CD4-positive, alpha-beta memory T cell (primary cell): Measurements from ENCODE around the gene EPHB4. TPM values are rescaled to one million over a fixed set of nuclear protein-coding genes. Genes with fewer than 3 reads are reported as not detected.
A peak's percentile ranks its signal among the peaks of the same experiment; 100 is the strongest.
"Not testable (repeated sequence)": the region's sequence is repeated elsewhere in the genome, so short reads cannot be mapped to it uniquely, and the experiment has no call there.

Experiments used
- CTCF ChIA-PET: fragments of 350-600 bp; sonication (Branson Sonifier 250); formaldehyde crosslinking; loops from one replicate; lab custom pipeline; 2021; ENCODE audit warnings: inconsistent platforms; ENCODE audit not compliant: partially characterized antibody; lab: Charles Lee
- POLR2A ChIA-PET: fragments of 350-600 bp; sonication (Branson Sonifier 250); formaldehyde crosslinking; loops from one replicate; lab custom pipeline; 2021; ENCODE audit not compliant: partially characterized antibody; lab: Charles Lee
- DNase-seq, 5 donors: peaks; one replicate each; pipeline versions ENCODE4 v3.0.0 to v3.0.0-alpha.2; 2020 to 2022; ENCODE audit warnings: mixed read lengths in 1 of 5
- H3K27ac ChIP-seq: one replicate; pipeline ENCODE4 v1.7.0; 2013; ENCODE audit warnings: low read depth, low read length
- H3K27me3 ChIP-seq: 2 replicates; pipeline ENCODE4 v1.7.0; 2013; ENCODE audit warnings: mild to moderate bottlenecking, low read length, moderate library complexity; ENCODE audit not compliant: insufficient read depth
- H3K36me3 ChIP-seq: 2 replicates; pipeline ENCODE4 v1.7.0; 2013; ENCODE audit warnings: mild to moderate bottlenecking, low read length, moderate library complexity; ENCODE audit not compliant: insufficient read depth
- H3K4me1 ChIP-seq: 2 replicates; pipeline ENCODE4 v1.7.0; 2013; ENCODE audit warnings: mild to moderate bottlenecking, low read length, moderate library complexity; ENCODE audit not compliant: insufficient read depth
- H3K4me3 ChIP-seq, 2 donors: one replicate each; pipeline ENCODE4 v1.7.0; 2013; ENCODE audit warnings: low read length in 2 of 2, mild to moderate bottlenecking in 1 of 2
- H3K9me3 ChIP-seq, 2 donors: one replicate each; pipeline ENCODE4 v1.7.0; 2013; ENCODE audit warnings: low read length in 2 of 2, control low read depth in 1 of 2; ENCODE audit not compliant: control insufficient read depth in 1 of 2
- H3K27ac Mint-ChIP-seq, 7 donors: one replicate each; pipeline ENCODE4 v1.8.0; 2020 to 2021; ENCODE audit warnings: mixed read lengths in 7 of 7, mild to moderate bottlenecking in 6 of 7, inconsistent platforms in 3 of 7, moderate library complexity in 3 of 7
- H3K27me3 Mint-ChIP-seq, 2 donors: one replicate each; pipeline ENCODE4 v1.8.0; 2020 to 2021; ENCODE audit warnings: mixed read lengths in 2 of 2
- H3K36me3 Mint-ChIP-seq, 2 donors: one replicate each; pipeline ENCODE4 v1.8.0; 2020 to 2021; ENCODE audit warnings: mixed read lengths in 2 of 2, inconsistent platforms in 1 of 2, mild to moderate bottlenecking in 1 of 2
- H3K4me1 Mint-ChIP-seq, 4 donors: one replicate each; pipeline ENCODE4 v1.8.0; 2020 to 2021; ENCODE audit warnings: mixed read lengths in 4 of 4, mild to moderate bottlenecking in 1 of 4
- H3K4me3 Mint-ChIP-seq, 8 donors: one replicate each; pipeline ENCODE4 v1.8.0; 2020 to 2021; ENCODE audit warnings: mixed read lengths in 8 of 8, mild to moderate bottlenecking in 7 of 8, moderate library complexity in 6 of 8, inconsistent platforms in 3 of 8
- H3K9me3 Mint-ChIP-seq, 8 donors: one replicate each; pipeline ENCODE4 v1.8.0; 2020 to 2021; ENCODE audit warnings: mixed read lengths in 8 of 8, mild to moderate bottlenecking in 5 of 8, inconsistent platforms in 3 of 8, moderate library complexity in 1 of 8
- intact Hi-C: fragments of 100-400 bp; cut with micrococcal nuclease; formaldehyde crosslinking; loops from one replicate; pipeline ENCODE4 v1.15.1; 2023
- polyA plus RNA-seq, 2 donors: library from polyadenylated mRNA; unstranded; fragments of 300-500 nt; fragmentation: Illumina TruSeq; gene quantifications; one replicate each; pipeline ENCODE4 v1.2.3, GENCODE V29; 2021
- total RNA-seq, 2 experiments: library from RNA; stranded (reverse); gene quantifications; one replicate each; pipeline ENCODE4 v1.2.3, GENCODE V29; 2021

The EPHB4 gene
- total and polyA plus RNA-seq, 4 experiments from 2014 or later = 0.08 to 5.2 (median 3.3) TPM; not detected in 1

DNA sequence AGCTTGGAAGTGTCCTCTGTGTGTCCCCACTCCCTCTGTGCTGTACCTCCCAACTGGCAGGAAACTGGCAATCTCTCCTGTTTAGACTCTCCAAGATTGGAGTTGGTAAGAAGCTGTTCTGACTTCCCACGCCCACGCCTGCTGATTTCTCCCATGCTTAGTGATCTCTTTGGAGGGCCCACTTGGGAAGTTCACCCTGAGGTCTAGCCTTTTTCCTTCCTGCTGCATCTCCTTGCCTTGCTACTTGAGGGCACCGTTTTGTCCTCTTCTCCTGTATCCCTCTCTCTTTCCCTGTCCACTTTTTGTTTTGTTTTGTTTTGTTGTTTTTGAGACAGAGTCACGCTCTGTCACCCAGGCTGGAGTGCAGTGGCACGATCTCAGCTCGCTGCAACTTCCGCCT, 58.5 kb downstream of the EPHB4 start:
- H3K27ac Mint-ChIP-seq = peak overlapping the region in 1 of 7 donors; percentile 83
- no peaks in the 10 kb centered on the region for H3K36me3 Mint-ChIP-seq
- Histone ChIP-seq H3K36me3 (no peaks in the 10 kb centered on the region), H3K27me3 (no peaks in the 10 kb centered on the region), H3K4me3 (no peak overlapping the region), H3K9me3 (no peaks in the 10 kb centered on the region), H3K4me1 (no peaks in the 10 kb centered on the region), H3K27ac (no peak overlapping the region)
- H3K4me3 Mint-ChIP-seq = no peak overlapping the region
- intact Hi-C loops = no loop called here
- ChIA-PET CTCF (no interaction called here), POLR2A (no interaction called here)
- peaks cover 0 to 1% (median 0%) of the 10 kb centered on the region in 8 donors for H3K9me3 Mint-ChIP-seq
- no peak for DNase-seq
- H3K4me1 Mint-ChIP-seq = no peaks in the 10 kb centered on the region
- peaks cover 5 to 7% of the 10 kb centered on the region in 2 donors for H3K27me3 Mint-ChIP-seq

DNA sequence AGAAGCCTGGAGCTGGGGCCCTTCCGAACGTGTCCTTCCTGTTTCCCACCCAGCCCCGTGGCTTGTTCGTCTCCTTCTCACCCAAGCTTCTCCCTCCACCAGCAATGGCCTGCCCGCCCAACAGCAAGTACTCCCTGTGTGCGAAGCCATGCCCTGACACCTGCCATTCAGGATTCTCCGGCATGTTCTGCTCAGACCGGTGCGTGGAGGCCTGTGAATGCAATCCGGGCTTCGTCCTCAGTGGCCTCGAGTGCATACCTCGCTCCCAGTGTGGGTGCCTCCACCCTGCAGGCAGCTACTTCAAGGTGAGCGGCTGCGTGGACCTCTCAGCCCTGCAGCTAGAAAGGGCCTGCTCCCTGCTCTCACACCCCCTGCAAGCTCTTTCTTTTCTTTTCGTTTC, 62.1 kb downstream of the EPHB4 start:
- H3K36me3 ChIP-seq = no peaks in the 10 kb centered on the region
- Mint-ChIP-seq H3K4me1 (no peaks in the 10 kb centered on the region), H3K4me3 (no peak overlapping the region), H3K27me3 (peaks cover 7% of the 10 kb centered on the region in 2 donors), H3K36me3 (no peaks in the 10 kb centered on the region), H3K9me3 (peaks cover 0 to 1% (median 0%) of the 10 kb centered on the region in 8 donors), H3K27ac (no peak overlapping the region)
- H3K27ac ChIP-seq = no peak overlapping the region
- no peaks in the 10 kb centered on the region for H3K27me3 ChIP-seq
- no peak for DNase-seq
- no peaks in the 10 kb centered on the region for H3K4me1 ChIP-seq
- H3K9me3 ChIP-seq = no peaks in the 10 kb centered on the region
- POLR2A ChIA-PET = no interaction called here
- CTCF ChIA-PET = no interaction called here
- no peak overlapping the region for H3K4me3 ChIP-seq
- intact Hi-C loops = no loop called here

DNA sequence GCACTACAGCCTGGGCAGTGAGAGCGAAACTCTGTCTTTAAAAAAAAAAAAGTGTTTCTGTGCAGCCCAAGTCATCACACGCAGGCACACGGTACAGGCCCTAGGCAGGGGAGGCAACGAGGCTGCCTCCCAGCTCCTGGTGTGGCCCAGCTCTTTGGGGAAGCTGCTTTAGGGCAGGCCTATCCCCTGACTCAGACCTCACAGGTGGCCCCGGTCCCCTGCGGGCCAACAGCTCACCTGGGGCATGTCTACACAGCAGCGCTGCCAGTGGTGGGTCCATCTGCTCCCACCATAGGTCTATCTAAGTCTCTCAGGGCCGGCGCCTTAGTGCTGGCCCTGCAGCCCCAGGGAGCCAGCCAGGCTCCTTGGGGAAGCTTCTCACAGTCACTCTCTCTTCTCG, 62.5 kb downstream of the EPHB4 start:
- Histone ChIP-seq H3K27me3 (no peaks in the 10 kb centered on the region), H3K36me3 (no peaks in the 10 kb centered on the region), H3K9me3 (no peaks in the 10 kb centered on the region), H3K4me1 (no peaks in the 10 kb centered on the region), H3K4me3 (no peak overlapping the region), H3K27ac (no peak overlapping the region)
- no peak overlapping the region for H3K27ac Mint-ChIP-seq
- no peak for DNase-seq
- ChIA-PET POLR2A (no interaction called here), CTCF (interaction anchor here (0.6 kb wide), 1 partner anchor 73 kb away, joined by 3 read pairs; no protein-coding TSS in a partner anchor)
- H3K36me3 Mint-ChIP-seq = no peaks in the 10 kb centered on the region
- H3K4me3 Mint-ChIP-seq = no peak overlapping the region
- intact Hi-C loops = no loop called here
- peaks cover 0 to 1% (median 0%) of the 10 kb centered on the region in 8 donors for H3K9me3 Mint-ChIP-seq
- H3K4me1 Mint-ChIP-seq = no peaks in the 10 kb centered on the region
- peaks cover 6 to 7% of the 10 kb centered on the region in 2 donors for H3K27me3 Mint-ChIP-seq

DNA sequence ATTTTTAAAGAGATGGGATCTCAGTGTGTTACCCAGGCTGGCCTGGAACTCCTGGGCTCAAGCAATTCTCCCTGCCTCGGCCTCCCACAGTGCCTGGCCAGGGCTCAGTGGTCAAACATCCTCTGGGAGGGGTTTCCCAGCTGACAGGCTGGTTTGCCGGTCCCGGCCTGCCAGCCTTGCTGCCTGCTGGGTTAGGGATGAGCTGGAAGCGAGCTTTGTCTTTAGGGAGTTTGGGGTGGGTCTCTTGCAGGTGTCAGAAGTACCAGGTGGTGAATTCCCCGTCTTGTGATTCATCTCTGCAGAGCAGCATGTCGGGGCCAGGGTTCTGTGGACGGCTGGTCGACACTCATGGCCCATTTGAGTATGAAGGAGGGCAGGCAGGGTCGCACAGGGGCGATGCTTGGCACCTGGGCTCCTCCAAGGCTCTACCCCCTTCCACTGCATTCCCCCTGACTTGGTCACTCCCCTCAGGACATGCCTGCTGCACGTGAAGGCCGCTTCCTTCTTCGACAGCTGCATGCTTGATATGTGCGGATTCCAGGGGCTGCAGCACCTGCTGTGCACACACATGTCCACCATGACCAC, 63.7 kb downstream of the EPHB4 start:
- ChIA-PET POLR2A (no interaction called here), CTCF (no interaction called here)
- H3K27me3 ChIP-seq = no peaks in the 10 kb centered on the region
- no peak overlapping the region for H3K27ac Mint-ChIP-seq
- no peaks in the 10 kb centered on the region for H3K36me3 ChIP-seq
- H3K36me3 Mint-ChIP-seq = no peaks in the 10 kb centered on the region
- H3K4me1 Mint-ChIP-seq = no peaks in the 10 kb centered on the region
- DNase-seq = no peak
- no peaks in the 10 kb centered on the region for H3K9me3 Mint-ChIP-seq
- intact Hi-C loops = no loop called here
- no peaks in the 10 kb centered on the region for H3K9me3 ChIP-seq
- H3K27me3 Mint-ChIP-seq = peaks cover 0 to 5% of the 10 kb centered on the region in 2 donors
- no peak overlapping the region for H3K27ac ChIP-seq
- no peak overlapping the region for H3K4me3 ChIP-seq
- H3K4me1 ChIP-seq = no peaks in the 10 kb centered on the region
- no peak overlapping the region for H3K4me3 Mint-ChIP-seq

DNA sequence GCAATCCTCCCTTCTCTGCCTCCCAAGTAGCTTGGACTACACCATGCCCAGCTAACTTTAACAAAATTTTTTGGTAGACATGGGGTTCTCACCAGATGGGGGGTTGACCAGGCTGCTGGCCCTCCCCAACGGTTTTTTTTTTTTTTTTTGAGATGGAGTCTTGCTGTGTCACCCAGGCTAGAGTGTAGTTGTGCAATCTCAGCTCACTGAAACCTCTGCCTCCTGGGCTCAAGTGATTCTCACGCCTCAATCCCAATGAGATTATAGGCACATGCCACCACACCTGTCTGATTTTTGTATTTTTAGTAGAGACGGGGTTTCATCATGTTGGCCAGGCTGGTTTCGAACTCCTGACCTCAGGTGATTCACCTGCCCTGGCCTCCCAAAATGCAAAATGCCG, 64.5 kb downstream of the EPHB4 start:
- POLR2A ChIA-PET, H3K4me3 ChIP-seq, H3K9me3 ChIP-seq, H3K9me3 Mint-ChIP-seq, H3K27me3 ChIP-seq, H3K27ac ChIP-seq, H3K36me3 ChIP-seq, H3K4me3 Mint-ChIP-seq, H3K27ac Mint-ChIP-seq, intact Hi-C loops, H3K27me3 Mint-ChIP-seq, H3K36me3 Mint-ChIP-seq, H3K4me1 Mint-ChIP-seq, H3K4me1 ChIP-seq, CTCF ChIA-PET, DNase-seq: not testable (repeated sequence)

DNA sequence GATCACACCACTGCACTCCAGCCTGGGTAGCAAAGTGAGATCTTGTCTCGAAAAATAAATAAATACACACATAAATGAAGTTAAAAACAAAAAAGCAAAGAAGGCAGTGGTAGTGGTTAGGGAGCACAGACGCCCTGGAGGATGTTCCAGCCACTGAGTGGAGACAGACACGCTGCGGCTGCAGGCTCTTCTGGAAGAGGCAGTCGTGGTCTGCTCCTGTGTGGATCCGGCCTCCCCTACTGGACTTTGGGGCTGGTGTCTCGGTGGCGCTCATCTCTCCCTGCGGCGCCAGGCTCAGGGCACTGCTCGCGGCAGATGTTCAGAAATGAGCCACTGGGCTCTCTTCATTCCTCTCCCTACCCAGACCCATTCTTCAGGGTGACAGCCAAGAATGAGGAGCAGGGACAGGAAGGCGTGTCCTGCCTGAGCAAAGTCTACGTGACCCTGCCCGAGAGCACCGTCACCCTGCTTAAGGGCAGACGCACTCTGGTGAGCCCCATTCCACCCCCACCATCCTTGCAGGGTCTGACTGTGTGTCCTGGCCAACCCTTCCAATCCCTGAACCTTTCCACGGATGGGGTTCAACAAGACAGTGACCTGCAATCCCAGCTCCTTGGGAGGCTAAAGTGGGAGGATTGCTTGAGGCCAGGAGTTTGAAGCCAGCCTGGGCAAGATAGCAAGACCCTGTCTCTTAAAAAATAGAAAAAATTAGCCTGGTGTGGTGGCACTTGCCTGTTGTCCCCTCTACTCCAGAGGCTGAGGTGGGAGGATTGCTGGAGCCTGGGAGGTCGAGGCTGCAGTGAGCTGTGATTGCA, 67.8 kb downstream of the EPHB4 start:
- no peak overlapping the region for H3K4me3 Mint-ChIP-seq
- no peaks in the 10 kb centered on the region for H3K4me1 Mint-ChIP-seq
- ChIA-PET CTCF (interaction anchor here (1.2 kb wide), 1 partner anchor 303 kb away, joined by 3 read pairs; no protein-coding TSS in a partner anchor), POLR2A (no interaction called here)
- no peaks in the 10 kb centered on the region for H3K9me3 Mint-ChIP-seq
- no peaks in the 10 kb centered on the region for H3K27me3 ChIP-seq
- H3K4me3 ChIP-seq = no peak overlapping the region
- DNase-seq = no peak
- no peaks in the 10 kb centered on the region for H3K9me3 ChIP-seq
- H3K27me3 Mint-ChIP-seq = peaks cover 0 to 1% of the 10 kb centered on the region in 2 donors
- no peaks in the 10 kb centered on the region for H3K36me3 ChIP-seq
- no peaks in the 10 kb centered on the region for H3K4me1 ChIP-seq
- H3K36me3 Mint-ChIP-seq = no peaks in the 10 kb centered on the region
- H3K27ac Mint-ChIP-seq = no peak overlapping the region
- intact Hi-C loops = no loop called here
- no peak overlapping the region for H3K27ac ChIP-seq

DNA sequence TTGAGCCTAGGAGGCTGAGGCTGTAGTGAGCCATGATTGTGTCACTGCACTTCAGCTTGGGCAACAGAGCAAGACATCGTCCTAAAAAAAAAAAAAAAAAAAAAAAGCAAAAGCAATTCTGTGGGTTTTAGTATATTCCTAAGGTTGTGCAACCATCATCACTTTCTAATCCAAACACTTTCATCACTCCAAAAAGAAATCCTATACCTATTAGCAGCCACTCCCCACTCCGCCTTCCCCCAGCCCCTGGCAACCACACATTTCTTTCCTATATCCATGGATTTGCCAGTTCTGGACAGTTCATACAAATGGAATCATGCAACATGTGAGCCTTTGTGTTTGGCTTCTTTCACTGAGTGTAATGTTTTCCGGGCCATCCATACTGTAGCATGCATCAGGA, 73.6 kb downstream of the EPHB4 start:
- ChIA-PET POLR2A (no interaction called here), CTCF (interaction anchor here (0.7 kb wide), 1 partner anchor 40 kb away, joined by 4 read pairs; no protein-coding TSS in a partner anchor)
- Histone ChIP-seq H3K9me3 (no peaks in the 10 kb centered on the region), H3K27ac (no peak overlapping the region), H3K27me3 (peaks cover 9% of the 10 kb centered on the region), H3K36me3 (no peaks in the 10 kb centered on the region), H3K4me1 (no peaks in the 10 kb centered on the region), H3K4me3 (no peak overlapping the region)
- intact Hi-C loops = no loop called here
- Mint-ChIP-seq H3K27ac (peak overlapping the region in 1 of 7 donors; percentile 36), H3K4me3 (no peak overlapping the region), H3K36me3 (no peaks in the 10 kb centered on the region), H3K4me1 (peaks cover 0 to 1% (median 0%) of the 10 kb centered on the region in 4 donors), H3K27me3 (peaks cover 15% of the 10 kb centered on the region in 2 donors), H3K9me3 (peaks cover 0 to 1% (median 0%) of the 10 kb centered on the region in 8 donors)
- no peak for DNase-seq
